PC-3 (cell line): Measurements from ENCODE around the gene PRKG2. TPM values are rescaled to one million over a fixed set of nuclear protein-coding genes. Genes with fewer than 3 reads are reported as not detected.

Experiments used
- ATAC-seq: fragments of 200-7000 bp; cut with Tn5 transposase; 2 replicates; pipeline ENCODE4 v1.9.1; 2020; ENCODE audit warnings: mild to moderate bottlenecking, moderate library complexity
- BruUV-seq: library from RNA; stranded (reverse); fragments of 400-500 nt; replicated peaks from 2 replicates; lab custom pipeline; 2021; lab: Mats Ljungman, UMichigan
- CTCF ChIA-PET: fragments of 300-600 bp; sonication (Branson Sonifier 250); formaldehyde crosslinking; loops from one replicate; lab custom pipeline; 2022; ENCODE audit warnings: antibody characterized with exemption; lab: Charles Lee
- POLR2A ChIA-PET: fragments of 300-600 bp; sonication (Branson Sonifier 250); formaldehyde crosslinking; loops from one replicate; lab custom pipeline; 2022; ENCODE audit warnings: antibody characterized with exemption; ENCODE audit not compliant: unreplicated experiment; lab: Charles Lee
- DNase-seq: peaks from one replicate; pipeline ENCODE4 v3.0.0-alpha.2; 2015
- H2AFZ ChIP-seq: fragments of 300-600 bp; sonication (generic); 2 replicates; pipeline ENCODE4 v1.6.0; 2016; ENCODE audit warnings: antibody characterized with exemption, low read length
- H3F3A ChIP-seq: fragments of 300-600 bp; sonication (generic); one replicate; pipeline ENCODE4 v1.6.0; 2017; ENCODE audit warnings: antibody characterized with exemption, low read length, control low read depth, mild to moderate bottlenecking; ENCODE audit not compliant: unreplicated experiment
- H3K27ac ChIP-seq: fragments of 300-600 bp; sonication (generic); 2 replicates; pipeline ENCODE4 v1.5.1; 2016; ENCODE audit warnings: mild to moderate bottlenecking, low read length
- H3K27me3 ChIP-seq: fragments of 300-600 bp; sonication (generic); 2 replicates; pipeline ENCODE4 v1.6.1; 2016; ENCODE audit warnings: low read length, mixed read lengths
- H3K36me3 ChIP-seq: fragments of 300-600 bp; sonication (generic); 2 replicates; pipeline ENCODE4 v1.6.1; 2016; ENCODE audit warnings: low read depth, mixed run types, low read length, mixed read lengths
- H3K4me1 ChIP-seq: fragments of 300-600 bp; sonication (generic); 2 replicates; pipeline ENCODE4 v1.5.1; 2016; ENCODE audit warnings: low read length; ENCODE audit not compliant: insufficient read depth
- H3K4me2 ChIP-seq: fragments of 300-600 bp; sonication (generic); 2 replicates; pipeline ENCODE4 v1.6.0; 2016; ENCODE audit warnings: low read length
- H3K4me3 ChIP-seq: fragments of 300-600 bp; sonication (generic); 2 replicates; pipeline ENCODE4 v1.5.1; 2016; ENCODE audit warnings: mild to moderate bottlenecking, low read length, mixed read lengths
- H3K79me2 ChIP-seq: fragments of 300-600 bp; sonication (generic); 2 replicates; pipeline ENCODE4 v1.6.1; 2017; ENCODE audit warnings: low read length, mixed read lengths
- H3K9ac ChIP-seq: fragments of 300-600 bp; sonication (generic); 2 replicates; pipeline ENCODE4 v1.6.0; 2016; ENCODE audit warnings: mild to moderate bottlenecking, low read length
- H3K9me2 ChIP-seq: fragments of 300-600 bp; sonication (generic); replicated peaks from 2 replicates; pipeline ENCODE4 v1.6.1; 2016; ENCODE audit warnings: mixed run types, low read length, mixed read lengths
- H3K9me3 ChIP-seq: fragments of 300-600 bp; sonication (generic); 2 replicates; pipeline ENCODE4 v1.6.1; 2016; ENCODE audit warnings: low read length, mixed read lengths
- H4K20me1 ChIP-seq: fragments of 300-600 bp; sonication (generic); 2 replicates; pipeline ENCODE4 v1.6.1; 2016; ENCODE audit warnings: low read length, mixed read lengths
- EZH2 ChIP-seq: fragments of 300-600 bp; sonication (generic); IDR thresholded peaks from one replicate; pipeline ENCODE4 v1.6.1; 2017; ENCODE audit warnings: antibody characterized with exemption, mild to moderate bottlenecking, low read length; ENCODE audit not compliant: unreplicated experiment
- EZH2phosphoT487 ChIP-seq: fragments of 300-600 bp; sonication (generic); IDR thresholded peaks from 2 replicates; pipeline ENCODE4 v1.6.1; 2018; ENCODE audit warnings: mild to moderate bottlenecking, antibody characterized with exemption, low read length, borderline replicate concordance
- intact Hi-C: fragments of 100-400 bp; cut with micrococcal nuclease; formaldehyde crosslinking; loops from 2 replicates; pipeline ENCODE4 v1.9.0; 2023
- total RNA-seq: library from RNA; depleted of rRNA; stranded (reverse); fragments of >200 nt; gene quantifications from 2 replicates; pipeline ENCODE4 v1.2.3, GENCODE V29; 2014
- TF ChIP-seq, protein P1 (sequence below): fragments of 300-600 bp; sonication (generic); conservative IDR thresholded peaks from 2 replicates; pipeline ENCODE4 v1.5.1; 2017; ENCODE audit warnings: antibody characterized with exemption, low read depth, mild to moderate bottlenecking, low read length

Gene PRKG2
- total RNA-seq, 1 experiment from 2014 or later, result 0.55 TPM

DNA sequence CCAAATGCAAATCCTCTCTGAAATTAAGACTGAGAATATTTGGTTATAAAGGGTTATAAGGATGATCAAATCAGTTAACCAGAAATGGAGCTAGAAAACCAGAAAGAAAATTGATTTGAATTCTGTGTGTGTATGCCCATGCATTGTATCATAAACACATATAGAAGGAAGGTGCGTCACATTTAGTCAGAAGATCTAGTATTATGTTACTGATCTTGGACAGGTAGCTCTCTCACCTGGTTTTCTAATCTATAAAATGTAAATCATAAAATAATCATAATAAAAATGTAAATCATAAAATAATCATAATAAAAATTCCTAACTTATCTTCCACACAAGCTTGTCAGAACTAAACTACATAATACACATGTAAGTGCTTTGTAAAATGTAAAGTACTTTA lies 105.7 kb downstream of the PRKG2 start:
- Histone ChIP-seq H3K36me3 (no peaks in the 10 kb centered on the region), H3K9me3 (no peaks in the 10 kb centered on the region), H3K79me2 (no peaks in the 10 kb centered on the region), H2AFZ (no peak overlapping the region), H3K4me3 (no peak overlapping the region), H3F3A (no peaks in the 10 kb centered on the region), H3K4me1 (0 out of 2 replicates have a peak, but pooled peaks cover 4% of the 10 kb centered on the region), H4K20me1 (no peaks in the 10 kb centered on the region), H3K9ac (no peak overlapping the region), H3K27ac (no peak overlapping the region), H3K4me2 (no peak overlapping the region), H3K27me3 (no peaks in the 10 kb centered on the region), H3K9me2 (no peaks in the 10 kb centered on the region)
- intact Hi-C loops, result no loop called here
- no peak for DNase-seq
- BruUV-seq, result no TSS peak
- POLR2A ChIA-PET, result no interaction called here
- no peak for ATAC-seq
- CTCF ChIA-PET, result no interaction called here
- TF ChIP-seq EZH2 (no peak), EZH2phosphoT487 (no peak)
- TF ChIP-seq, protein P1, sequence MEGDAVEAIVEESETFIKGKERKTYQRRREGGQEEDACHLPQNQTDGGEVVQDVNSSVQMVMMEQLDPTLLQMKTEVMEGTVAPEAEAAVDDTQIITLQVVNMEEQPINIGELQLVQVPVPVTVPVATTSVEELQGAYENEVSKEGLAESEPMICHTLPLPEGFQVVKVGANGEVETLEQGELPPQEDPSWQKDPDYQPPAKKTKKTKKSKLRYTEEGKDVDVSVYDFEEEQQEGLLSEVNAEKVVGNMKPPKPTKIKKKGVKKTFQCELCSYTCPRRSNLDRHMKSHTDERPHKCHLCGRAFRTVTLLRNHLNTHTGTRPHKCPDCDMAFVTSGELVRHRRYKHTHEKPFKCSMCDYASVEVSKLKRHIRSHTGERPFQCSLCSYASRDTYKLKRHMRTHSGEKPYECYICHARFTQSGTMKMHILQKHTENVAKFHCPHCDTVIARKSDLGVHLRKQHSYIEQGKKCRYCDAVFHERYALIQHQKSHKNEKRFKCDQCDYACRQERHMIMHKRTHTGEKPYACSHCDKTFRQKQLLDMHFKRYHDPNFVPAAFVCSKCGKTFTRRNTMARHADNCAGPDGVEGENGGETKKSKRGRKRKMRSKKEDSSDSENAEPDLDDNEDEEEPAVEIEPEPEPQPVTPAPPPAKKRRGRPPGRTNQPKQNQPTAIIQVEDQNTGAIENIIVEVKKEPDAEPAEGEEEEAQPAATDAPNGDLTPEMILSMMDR, result no peak

DNA sequence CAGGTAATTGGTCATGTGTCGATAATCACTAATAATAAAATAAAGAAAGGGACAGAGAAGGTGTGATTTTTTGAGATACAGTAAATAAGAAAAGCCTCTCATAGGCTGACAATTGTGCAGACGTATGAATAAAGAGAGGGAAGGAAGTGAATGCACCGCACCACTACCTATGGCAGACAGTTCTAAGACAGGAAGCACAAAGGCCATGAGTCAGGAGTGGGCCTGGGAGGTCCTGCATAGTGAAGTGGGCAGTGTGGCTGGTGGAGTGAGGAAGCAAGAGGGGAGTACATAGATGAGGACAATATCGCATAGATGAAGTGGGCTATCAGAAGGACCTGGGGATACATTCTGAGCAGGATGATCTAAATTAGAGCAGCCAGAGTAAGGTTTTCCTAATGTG lies 108.9 kb downstream of the PRKG2 start:
- Histone ChIP-seq H3F3A (no peaks in the 10 kb centered on the region), H3K9me2 (no peaks in the 10 kb centered on the region), H4K20me1 (no peaks in the 10 kb centered on the region), H3K4me2 (no peak overlapping the region), H3K4me1 (no peaks in the 10 kb centered on the region), H3K79me2 (no peaks in the 10 kb centered on the region), H2AFZ (no peak overlapping the region), H3K27ac (no peak overlapping the region), H3K36me3 (no peaks in the 10 kb centered on the region), H3K4me3 (no peak overlapping the region), H3K9ac (no peak overlapping the region), H3K9me3 (no peaks in the 10 kb centered on the region), H3K27me3 (no peaks in the 10 kb centered on the region)
- CTCF ChIA-PET, result no interaction called here
- intact Hi-C loops, result no loop called here
- BruUV-seq, result no TSS peak
- TF ChIP-seq EZH2phosphoT487 (no peak), EZH2 (no peak)
- no peak for ATAC-seq
- POLR2A ChIA-PET, result no interaction called here
- no peak for DNase-seq

DNA sequence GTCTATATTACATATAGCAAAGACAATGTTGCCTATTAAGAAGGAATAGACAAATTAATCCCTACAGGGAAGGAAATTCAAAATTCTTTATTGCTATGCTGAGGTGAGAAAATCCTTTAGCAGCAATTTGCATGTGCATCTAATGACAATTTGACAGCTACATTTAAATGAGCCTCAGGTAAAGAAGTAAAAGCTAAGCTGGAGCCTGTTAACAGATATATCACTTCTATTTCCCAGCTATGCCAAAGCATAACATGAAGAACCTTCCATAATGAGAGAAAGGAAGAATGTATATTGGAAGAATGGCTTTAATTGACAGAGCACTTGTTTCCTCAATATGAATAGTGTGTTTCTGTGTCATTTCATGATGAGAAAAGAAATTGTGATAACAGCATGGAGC lies 112.9 kb downstream of the PRKG2 start:
- H3K27ac ChIP-seq, result no peak overlapping the region
- H3K4me1 ChIP-seq, result no peaks in the 10 kb centered on the region
- H3K4me2 ChIP-seq, result no peak overlapping the region
- no peaks in the 10 kb centered on the region for H3K79me2 ChIP-seq
- BruUV-seq, result no TSS peak
- H4K20me1 ChIP-seq, result no peaks in the 10 kb centered on the region
- no peaks in the 10 kb centered on the region for H3F3A ChIP-seq
- H3K36me3 ChIP-seq, result no peaks in the 10 kb centered on the region
- no peaks in the 10 kb centered on the region for H3K9me3 ChIP-seq
- POLR2A ChIA-PET, result no interaction called here
- CTCF ChIA-PET, result no interaction called here
- no peaks in the 10 kb centered on the region for H3K27me3 ChIP-seq
- TF ChIP-seq EZH2, result no peak
- no peak for TF ChIP-seq EZH2phosphoT487
- TF ChIP-seq, protein P1, result no peak
- no peak overlapping the region for H3K4me3 ChIP-seq
- ATAC-seq, result no peak
- intact Hi-C loops, result no loop called here
- no peaks in the 10 kb centered on the region for H3K9me2 ChIP-seq
- H3K9ac ChIP-seq, result no peak overlapping the region
- H2AFZ ChIP-seq, result no peak overlapping the region
- no peak for DNase-seq
